ENCODE results near the gene DNAL4. TPM values are rescaled to one million over a fixed set of nuclear protein-coding genes. Genes with fewer than 3 reads are reported as not detected.

Gene DNAL4
- polyA plus RNA-seq, 2 of the 4 experiments (the other 2 are of a cell fraction): 7.7 to 9.8 TPM

DNA sequence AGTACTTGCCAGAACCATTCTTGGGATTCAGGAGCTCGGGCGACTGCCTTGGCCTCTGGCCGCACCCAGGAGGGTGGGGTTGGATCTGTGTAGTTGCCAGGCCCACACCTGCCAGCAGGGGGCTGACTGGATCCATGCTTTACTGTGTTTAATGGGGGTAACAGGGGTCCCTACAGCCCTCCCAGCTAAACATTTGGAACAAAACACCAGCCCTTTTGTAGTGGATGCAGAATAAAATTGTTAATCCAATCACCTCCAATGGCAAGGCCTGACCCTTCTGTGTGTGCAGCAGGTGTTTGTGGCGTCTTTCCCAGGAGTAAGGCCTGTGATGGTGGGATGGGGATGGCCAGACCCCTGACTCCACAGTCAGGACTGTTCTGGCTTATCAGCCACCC lies 60.6 kb downstream of the DNAL4 start:
- Histone ChIP-seq H3K4me1 (no peaks in the 10 kb centered on the region), H3K4me3 (no peak overlapping the region), H3K27ac (no peak overlapping the region), H3K4me2 (no peak overlapping the region), H3K9me3 (no peaks in the 10 kb centered on the region)
- TF ChIP-seq, protein P1, sequence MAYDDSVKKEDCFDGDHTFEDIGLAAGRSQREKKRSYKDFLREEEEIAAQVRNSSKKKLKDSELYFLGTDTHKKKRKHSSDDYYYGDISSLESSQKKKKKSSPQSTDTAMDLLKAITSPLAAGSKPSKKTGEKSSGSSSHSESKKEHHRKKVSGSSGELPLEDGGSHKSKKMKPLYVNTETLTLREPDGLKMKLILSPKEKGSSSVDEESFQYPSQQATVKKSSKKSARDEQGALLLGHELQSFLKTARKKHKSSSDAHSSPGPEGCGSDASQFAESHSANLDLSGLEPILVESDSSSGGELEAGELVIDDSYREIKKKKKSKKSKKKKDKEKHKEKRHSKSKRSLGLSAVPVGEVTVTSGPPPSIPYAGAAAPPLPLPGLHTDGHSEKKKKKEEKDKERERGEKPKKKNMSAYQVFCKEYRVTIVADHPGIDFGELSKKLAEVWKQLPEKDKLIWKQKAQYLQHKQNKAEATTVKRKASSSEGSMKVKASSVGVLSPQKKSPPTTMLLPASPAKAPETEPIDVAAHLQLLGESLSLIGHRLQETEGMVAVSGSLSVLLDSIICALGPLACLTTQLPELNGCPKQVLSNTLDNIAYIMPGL (CRISPR knock-in tag; IDR thresholded peaks at IDR 0.05; ENCODE audit: borderline replicate concordance): no peak
- TF ChIP-seq RAD21 (conservative IDR thresholded peaks at IDR 0.05 in 1 of 2, IDR thresholded peaks at IDR 0.05 in 1 of 2) (peak; percentile 49 to 52; a peak in 4 of 5 replicates), TFCP2L1 (CRISPR knock-in tag; IDR thresholded peaks at IDR 0.05) (no peak), MYC (IDR thresholded peaks at IDR 0.05; ENCODE audit: borderline replicate concordance, low read length) (no peak), CTCF (IDR thresholded peaks at IDR 0.05) (peak; percentile 56), NFE2L2 (conservative IDR thresholded peaks at IDR 0.05; ENCODE audit: low read length) (no peak), KDM1A (IDR thresholded peaks at IDR 0.05; ENCODE audit: low read depth) (no peak), ELK1 (IDR thresholded peaks at IDR 0.05; ENCODE audit: low read depth, low read length) (no peak), SREBF2 (IDR thresholded peaks at IDR 0.05) (no peak), CEBPB (IDR thresholded peaks at IDR 0.05) (no peak), RNF2 (IDR thresholded peaks at IDR 0.05; ENCODE audit: borderline replicate concordance, low read depth) (no peak), FOXS1 (CRISPR knock-in tag; IDR thresholded peaks at IDR 0.05) (no peak), SMC3 (IDR thresholded peaks at IDR 0.05) (peak; percentile 45), PBX3 (IDR thresholded peaks at IDR 0.05) (no peak)
- TF ChIP-seq, protein P2, sequence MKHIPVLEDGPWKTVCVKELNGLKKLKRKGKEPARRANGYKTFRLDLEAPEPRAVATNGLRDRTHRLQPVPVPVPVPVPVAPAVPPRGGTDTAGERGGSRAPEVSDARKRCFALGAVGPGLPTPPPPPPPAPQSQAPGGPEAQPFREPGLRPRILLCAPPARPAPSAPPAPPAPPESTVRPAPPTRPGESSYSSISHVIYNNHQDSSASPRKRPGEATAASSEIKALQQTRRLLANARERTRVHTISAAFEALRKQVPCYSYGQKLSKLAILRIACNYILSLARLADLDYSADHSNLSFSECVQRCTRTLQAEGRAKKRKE (CRISPR knock-in tag; IDR thresholded peaks at IDR 0.05; ENCODE audit: low read depth): no peak
- WGBS (ENCODE audit: missing lambda C conversion rate): 42% methylated on average over 3 of the region's 4 CpGs
- ChIA-PET CTCF (interaction anchor here (0.7 to 7.4 kb wide), 13 partner anchors 9 to 664 kb away, joined by 3 to 69 read pairs (median 6); partner anchors contain the start of gene SUN2), POLR2A (no interaction called here)
- DNase-seq (ENCODE audit: low read depth in 1 of 2, low spot score in 1 of 2) (peak; percentile 29 to 60), FAIRE-seq (no peak), ATAC-seq (peak; percentile 72 to 83)

DNA sequence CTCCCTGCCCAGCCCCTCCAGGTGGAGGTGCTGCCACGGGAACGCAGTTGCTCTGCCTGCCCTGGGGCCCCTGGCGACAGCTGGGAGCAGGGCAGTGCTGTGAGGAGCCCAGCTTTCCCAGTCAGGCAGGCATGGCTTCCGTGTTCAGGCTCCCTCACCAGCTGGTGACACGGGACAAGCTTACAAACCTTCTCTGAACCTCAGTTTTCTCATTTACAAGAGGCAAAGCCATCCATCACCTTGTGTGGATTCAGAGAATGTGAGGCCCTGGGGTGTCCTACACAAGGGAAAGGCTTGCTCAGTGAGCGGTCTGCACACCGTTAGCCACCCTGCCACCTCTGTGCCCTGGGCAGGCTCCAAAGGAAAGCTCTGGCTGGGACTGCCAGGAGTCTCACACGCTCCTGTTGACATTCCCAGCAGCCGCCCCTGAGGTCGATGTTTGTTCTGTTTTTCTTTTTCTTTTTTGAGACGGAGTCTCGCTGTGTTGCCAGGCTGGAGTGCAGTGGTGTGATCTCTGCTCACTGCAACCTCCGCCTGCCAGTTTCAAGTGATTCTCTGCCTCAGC lies 61.6 kb downstream of the DNAL4 start:
- Histone ChIP-seq H3K4me2 (no peak overlapping the region), H3K4me3 (no peak overlapping the region), H3K4me1 (no peaks in the 10 kb centered on the region), H3K27ac (no peak overlapping the region), H3K9me3 (no peaks in the 10 kb centered on the region)
- FAIRE-seq (no peak), ATAC-seq (0 out of 6 replicates have a peak, but pooled peaks of 1 of the 2 experiments have one; percentile 7), DNase-seq (ENCODE audit: low read depth in 1 of 2, low spot score in 1 of 2) (no peak)
- POLR2A ChIA-PET: no interaction called here
- CTCF ChIA-PET: interaction anchor here (0.8 to 7.4 kb wide), 11 partner anchors 9 to 663 kb away, joined by 3 to 69 read pairs (median 10); partner anchors contain the start of gene SUN2
- 93% methylated on average over 11 of the region's 13 CpGs for WGBS (ENCODE audit: missing lambda C conversion rate)
- TF ChIP-seq SMC3 (IDR thresholded peaks at IDR 0.05) (no peak), NPAS2 (CRISPR knock-in tag; IDR thresholded peaks at IDR 0.05; ENCODE audit: borderline replicate concordance) (no peak), RAD21 (conservative IDR thresholded peaks at IDR 0.05 in 1 of 2, IDR thresholded peaks at IDR 0.05 in 1 of 2) (no peak), ZSCAN20 (CRISPR knock-in tag; IDR thresholded peaks at IDR 0.05) (no peak), MYC (IDR thresholded peaks at IDR 0.05; ENCODE audit: borderline replicate concordance, low read length) (no peak), CBX8 (IDR thresholded peaks at IDR 0.05) (no peak), MAX (IDR thresholded peaks at IDR 0.05) (no peak), RFX5 (IDR thresholded peaks at IDR 0.05) (no peak), ZFP36 (IDR thresholded peaks at IDR 0.05; ENCODE audit: borderline replicate concordance, partially characterized antibody) (no peak), FOSB (CRISPR knock-in tag; IDR thresholded peaks at IDR 0.05) (no peak), SREBF2 (IDR thresholded peaks at IDR 0.05) (no peak), CEBPB (IDR thresholded peaks at IDR 0.05) (no peak)
- TF ChIP-seq, protein P2 (CRISPR knock-in tag; IDR thresholded peaks at IDR 0.05; ENCODE audit: low read depth): no peak
- TF ChIP-seq, protein P3, sequence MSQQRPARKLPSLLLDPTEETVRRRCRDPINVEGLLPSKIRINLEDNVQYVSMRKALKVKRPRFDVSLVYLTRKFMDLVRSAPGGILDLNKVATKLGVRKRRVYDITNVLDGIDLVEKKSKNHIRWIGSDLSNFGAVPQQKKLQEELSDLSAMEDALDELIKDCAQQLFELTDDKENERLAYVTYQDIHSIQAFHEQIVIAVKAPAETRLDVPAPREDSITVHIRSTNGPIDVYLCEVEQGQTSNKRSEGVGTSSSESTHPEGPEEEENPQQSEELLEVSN (IDR thresholded peaks at IDR 0.05; ENCODE audit: borderline replicate concordance, low read depth): no peak
